Ishikawa (cell line): Measurements from ENCODE around the gene THRAP3.

Experiments
- CEBPB ChIP-seq: IDR thresholded peaks from 2 replicates; pipeline ENCODE4 v1.6.1; 2012
- EP300 ChIP-seq: IDR thresholded peaks from 2 replicates; pipeline ENCODE4 v1.6.1; 2012; ENCODE audit warnings: borderline replicate concordance
- MAX ChIP-seq: IDR thresholded peaks from 2 replicates; pipeline ENCODE4 v1.6.1; 2012
- NFIC ChIP-seq: IDR thresholded peaks from 2 replicates; pipeline ENCODE4 v1.6.1; 2012
- RAD21 ChIP-seq: IDR thresholded peaks from 2 replicates; pipeline ENCODE4 v1.6.1; 2012; ENCODE audit warnings: low read depth
- REST ChIP-seq: IDR thresholded peaks from 2 replicates; pipeline ENCODE4 v1.6.1; 2012; ENCODE audit warnings: low read depth, mild to moderate bottlenecking
- TAF1 ChIP-seq: IDR thresholded peaks from 2 replicates; pipeline ENCODE4 v1.6.1; 2012; ENCODE audit warnings: low read depth, mild to moderate bottlenecking
- TCF12 ChIP-seq: IDR thresholded peaks from 2 replicates; pipeline ENCODE4 v1.6.1; 2012; ENCODE audit warnings: low read depth
- TEAD4 ChIP-seq: IDR thresholded peaks from 2 replicates; pipeline ENCODE4 v1.6.1; 2012
- USF1 ChIP-seq: IDR thresholded peaks from 2 replicates; pipeline ENCODE4 v1.6.1; 2012
- YY1 ChIP-seq: IDR thresholded peaks from 2 replicates; pipeline ENCODE4 v1.6.1; 2012; ENCODE audit warnings: low read depth

GRCh38 chr1:36323636-36324352 is 99.6 kb downstream of the THRAP3 start, which contains the start of gene EVA1B:
- TF ChIP-seq USF1, result no peak
- TF ChIP-seq CEBPB, result no peak
- no peak for TF ChIP-seq TCF12
- no peak for TF ChIP-seq TAF1
- TF ChIP-seq MAX, result no peak
- no peak for TF ChIP-seq REST
- no peak for TF ChIP-seq EP300
- no peak for TF ChIP-seq NFIC
- TF ChIP-seq YY1, result no peak
- no peak for TF ChIP-seq TEAD4
- no peak for TF ChIP-seq RAD21
